HepG2 (cell line): ENCODE results near the gene MZF1. TPM values are rescaled to one million over a fixed set of nuclear protein-coding genes. Genes with fewer than 3 reads are reported as not detected.
A peak's percentile ranks its signal among the peaks of the same experiment; 100 is the strongest.

Experiments
- HNF1A ChIP-seq, 2 experiments: sonication (generic) in 1 of 2; formaldehyde crosslinking in 1 of 2; IDR thresholded peaks; 2 replicates each; pipeline versions ENCODE4 v1.4.0 to v1.6.1; 2016 to 2020; ENCODE audit warnings: borderline replicate concordance in 1 of 2, low read depth in 1 of 2, mild to moderate bottlenecking in 1 of 2, missing genetic modification reagents in 1 of 2
- KDM5B ChIP-seq: sonication (generic); formaldehyde crosslinking; IDR thresholded peaks from 2 replicates; pipeline ENCODE4 v1.4.0; 2020; ENCODE audit warnings: missing genetic modification reagents, mild to moderate bottlenecking, borderline replicate concordance
- NFE2 ChIP-seq: sonication (generic); formaldehyde crosslinking; IDR thresholded peaks from 2 replicates; pipeline ENCODE4 v1.4.0; 2020; ENCODE audit warnings: missing genetic modification reagents
- NFRKB ChIP-seq: fragments of 450-650 bp; IDR thresholded peaks from 2 replicates; pipeline ENCODE4 v1.6.1; 2017
- NRL ChIP-seq: sonication (generic); formaldehyde crosslinking; IDR thresholded peaks from 2 replicates; pipeline ENCODE4 v1.5.0; 2020; ENCODE audit warnings: missing genetic modification reagents, mild to moderate bottlenecking, moderate library complexity, borderline replicate concordance
- PAXIP1 ChIP-seq: sonication (generic); formaldehyde crosslinking; conservative IDR thresholded peaks from 2 replicates; pipeline ENCODE4 v1.4.0; 2020; ENCODE audit warnings: mild to moderate bottlenecking, missing genetic modification reagents, moderate library complexity
- POLR2G ChIP-seq: fragments of 200-400 bp; formaldehyde crosslinking; IDR thresholded peaks from 2 replicates; pipeline ENCODE4 v1.6.1; 2018; ENCODE audit warnings: mild to moderate bottlenecking, low read depth, low read length, moderate library complexity
- SAP130 ChIP-seq: IDR thresholded peaks from 2 replicates; pipeline ENCODE4 v1.6.1; 2016; ENCODE audit warnings: low read depth
- SETDB1 ChIP-seq: sonication (generic); formaldehyde crosslinking; IDR thresholded peaks from 2 replicates; pipeline ENCODE4 v1.5.1; 2020; ENCODE audit warnings: missing genetic modification reagents, mild to moderate bottlenecking, borderline replicate concordance
- SMAD9 ChIP-seq: sonication (generic); formaldehyde crosslinking; IDR thresholded peaks from 2 replicates; pipeline ENCODE4 v1.5.1; 2020; ENCODE audit warnings: mild to moderate bottlenecking, missing genetic modification reagents
- SNAPC2 ChIP-seq: sonication (generic); formaldehyde crosslinking; IDR thresholded peaks from 2 replicates; pipeline ENCODE4 v1.8.1; 2022; ENCODE audit warnings: mild to moderate bottlenecking, missing genetic modification reagents
- SOX13 ChIP-seq, 3 experiments: fragments of 450-650 bp in 1 of 3; sonication (generic) in 1 of 3; formaldehyde crosslinking in 1 of 3; IDR thresholded peaks in 2 of 3; conservative IDR thresholded peaks in 1 of 3; 2 replicates each; pipeline versions ENCODE4 v1.5.0 to v1.6.1; 2016 to 2020; ENCODE audit warnings: antibody characterized with exemption in 1 of 3, mild to moderate bottlenecking in 1 of 3, missing compliant biosample characterization in 1 of 3, missing genetic modification reagents in 1 of 3, moderate library complexity in 1 of 3
- SOX5 ChIP-seq: IDR thresholded peaks from 2 replicates; pipeline ENCODE4 v1.6.1; 2016; ENCODE audit warnings: borderline replicate concordance
- ZNF180 ChIP-seq: sonication (generic); formaldehyde crosslinking; IDR thresholded peaks from 2 replicates; pipeline ENCODE4 v1.4.0; 2020; ENCODE audit warnings: low read depth, missing genetic modification reagents, borderline replicate concordance
- ZNF256 ChIP-seq: sonication (generic); formaldehyde crosslinking; conservative IDR thresholded peaks from 2 replicates; pipeline ENCODE4 v1.4.0; 2020; ENCODE audit warnings: missing genetic modification reagents
- ZNF501 ChIP-seq: sonication (generic); formaldehyde crosslinking; IDR thresholded peaks from 2 replicates; pipeline ENCODE4 v1.5.1; 2020; ENCODE audit warnings: mild to moderate bottlenecking, moderate library complexity, missing genetic modification reagents
- ZNF614 ChIP-seq: IDR thresholded peaks from 2 replicates; pipeline ENCODE4 v1.6.1; 2018; ENCODE audit warnings: missing biosample characterization, missing genetic modification reagents, inconsistent platforms, borderline replicate concordance
- ZNF816 ChIP-seq: sonication (generic); formaldehyde crosslinking; IDR thresholded peaks from 2 replicates; pipeline ENCODE4 v1.8.0; 2022; ENCODE audit warnings: missing genetic modification reagents, mild to moderate bottlenecking, borderline replicate concordance
- ZZZ3 ChIP-seq: sonication (generic); formaldehyde crosslinking; IDR thresholded peaks from 2 replicates; pipeline ENCODE4 v1.4.0; 2020; ENCODE audit warnings: missing genetic modification reagents, mild to moderate bottlenecking, borderline replicate concordance
- polyA plus RNA-seq, 8 experiments: library from polyadenylated mRNA; depleted of rRNA in 3 of 8; stranded (reverse) in 7 of 8; unstranded in 1 of 8; fragments of >200 nt; fragmentation: Illumina TruSeq in 4 of 8; extraction: Trizol in 4 of 8; gene quantifications; 2 replicates each; pipeline versions ENCODE4 v1.2.1 to v1.2.3, GENCODE V29; 2011 to 2016; ENCODE audit warnings: low read depth in 4 of 8, missing spikeins in 1 of 8, mixed read lengths in 1 of 8; ENCODE audit not compliant: insufficient read depth in 1 of 8
- total RNA-seq, 5 experiments: library from RNA; depleted of rRNA; stranded (reverse); fragments of >200 nt; fragmentation: Illumina TruSeq; extraction: Trizol; gene quantifications; 2 replicates each; pipeline ENCODE4 v1.2.3, GENCODE V29; 2016; ENCODE audit warnings: low read depth in 1 of 5

The MZF1 gene
- total and polyA plus RNA-seq, 2 of the 13 experiments (the other 11 are each of a cell fraction or from before 2014, with no cell fraction given), result 3.1 to 8.1 TPM

GRCh38 chr19:58543826-58544590 is 29.1 kb downstream of the MZF1 start, which contains the start of gene TRIM28 (continued):
- TF ChIP-seq HNF1A (IDR thresholded peaks at IDR 0.05; ENCODE audit: low read depth), result no peak
- no peak for TF ChIP-seq HNF1A (CRISPR knock-in tag; IDR thresholded peaks at IDR 0.05; ENCODE audit: borderline replicate concordance)
- TF ChIP-seq ZNF256 (CRISPR knock-in tag), result 0 out of 2 replicates have a peak, but pooled peaks have one; percentile 36
- no peak for TF ChIP-seq SETDB1 (CRISPR knock-in tag)
- peak; percentile 98 for TF ChIP-seq POLR2G
- TF ChIP-seq SMAD9 (CRISPR knock-in tag), result no peak
- peak; percentile 71 for TF ChIP-seq SAP130 (CRISPR knock-in tag)
- no peak for TF ChIP-seq NFE2 (CRISPR knock-in tag)
- peak; percentile 88 for TF ChIP-seq ZNF501
- TF ChIP-seq ZZZ3 (CRISPR knock-in tag), result 0 out of 2 replicates have a peak, but pooled peaks have one; percentile 38
- TF ChIP-seq ZNF816, result no peak
- TF ChIP-seq ZNF614 (CRISPR knock-in tag), result peak; percentile 61; the same call in 1 of the 2 replicates
- TF ChIP-seq NRL (CRISPR knock-in tag), result peak; percentile 46; the same call in 1 of the 2 replicates
- no peak for TF ChIP-seq ZNF180 (CRISPR knock-in tag)
- no peak for TF ChIP-seq SOX13 (IDR thresholded peaks at IDR 0.05)
- no peak; a peak in 1 of 4 replicates for TF ChIP-seq SOX13 (CRISPR knock-in tag; conservative IDR thresholded peaks at IDR 0.05 in 1 of 2, IDR thresholded peaks at IDR 0.05 in 1 of 2)
- no peak for TF ChIP-seq SNAPC2 (CRISPR knock-in tag)
- peak; percentile 55; the same call in 1 of the 2 replicates for TF ChIP-seq SOX5 (CRISPR knock-in tag)
- TF ChIP-seq NFRKB, result no peak
- peak; percentile 53 for TF ChIP-seq PAXIP1 (CRISPR knock-in tag)
- TF ChIP-seq KDM5B (CRISPR knock-in tag), result 0 out of 2 replicates have a peak, but pooled peaks have one; percentile 23
